ENCODE data around the gene VSIG10.
"Not testable (repeated sequence)": the region's sequence is repeated elsewhere in the genome, so short reads cannot be mapped to it uniquely, and the experiment has no call there.

The VSIG10 gene

GRCh38 chr12:118101051-118101450 is 2.8 kb downstream of the VSIG10 start:
- no peak for TF ChIP-seq JUND (IDR thresholded peaks at IDR 0.05; ENCODE audit: low read depth)
- DNase-seq (ENCODE audit: low read depth in 1 of 2, low spot score in 1 of 2), result no peak
- in situ Hi-C loops (cut with HindIII; ENCODE audit: low pct_unique_long_range_greater_than_20kb, low sequenced_read_pairs), result no loop called here

GRCh38 chr12:118098911-118099671 is 4.7 kb downstream of the VSIG10 start:
- in situ Hi-C loops (cut with HindIII; ENCODE audit: low pct_unique_long_range_greater_than_20kb, low sequenced_read_pairs), result no loop called here
- DNase-seq (ENCODE audit: low read depth in 1 of 2, low spot score in 1 of 2), result no peak
- no peak for TF ChIP-seq JUND (IDR thresholded peaks at IDR 0.05; ENCODE audit: low read depth)

- no peak for DNase-seq (ENCODE audit: low read depth in 1 of 2, low spot score in 1 of 2)
- in situ Hi-C loops (cut with HindIII; ENCODE audit: low pct_unique_long_range_greater_than_20kb, low sequenced_read_pairs), result no loop called here
- TF ChIP-seq JUND (IDR thresholded peaks at IDR 0.05; ENCODE audit: low read depth), result no peak
These were observed 5.4 kb downstream of the VSIG10 start for GRCh38 chr12:118098401-118098800.

GRCh38 chr12:118094039-118094438 is 9.8 kb downstream of the VSIG10 start:
- DNase-seq (ENCODE audit: low read depth in 1 of 2, low spot score in 1 of 2), result no peak
- in situ Hi-C loops (cut with HindIII; ENCODE audit: low pct_unique_long_range_greater_than_20kb, low sequenced_read_pairs), result no loop called here

GRCh38 chr12:118089782-118090181 is 14.0 kb downstream of the VSIG10 start:
- DNase-seq (ENCODE audit: low read depth in 1 of 2, low spot score in 1 of 2), result no peak
- no peak for TF ChIP-seq JUND (IDR thresholded peaks at IDR 0.05; ENCODE audit: low read depth)
- in situ Hi-C loops (cut with HindIII; ENCODE audit: low pct_unique_long_range_greater_than_20kb, low sequenced_read_pairs), result no loop called here

More at GRCh38 chr12:118094039-118094438, 9.8 kb downstream of the VSIG10 start:
- no peak for TF ChIP-seq JUND (IDR thresholded peaks at IDR 0.05; ENCODE audit: low read depth)

- no peak for TF ChIP-seq JUND (IDR thresholded peaks at IDR 0.05; ENCODE audit: low read depth)
- in situ Hi-C loops (cut with HindIII; ENCODE audit: low pct_unique_long_range_greater_than_20kb, low sequenced_read_pairs), result no loop called here
- no peak for DNase-seq (ENCODE audit: low read depth in 1 of 2, low spot score in 1 of 2)
These were observed 21.6 kb downstream of the VSIG10 start for GRCh38 chr12:118082161-118082560.

GRCh38 chr12:118081521-118081920 is 22.3 kb downstream of the VSIG10 start:
- in situ Hi-C loops (cut with HindIII; ENCODE audit: low pct_unique_long_range_greater_than_20kb, low sequenced_read_pairs), result not testable (repeated sequence)

GRCh38 chr12:118073768-118074167 is 30.0 kb downstream of the VSIG10 start:
- TF ChIP-seq JUND (IDR thresholded peaks at IDR 0.05; ENCODE audit: low read depth), result no peak
- DNase-seq (ENCODE audit: low read depth in 1 of 2, low spot score in 1 of 2), result no peak
- in situ Hi-C loops (cut with HindIII; ENCODE audit: low pct_unique_long_range_greater_than_20kb, low sequenced_read_pairs), result no loop called here

More at GRCh38 chr12:118081521-118081920, 22.3 kb downstream of the VSIG10 start:
- DNase-seq (ENCODE audit: low read depth in 1 of 2, low spot score in 1 of 2), result not testable (repeated sequence)

- DNase-seq (ENCODE audit: low read depth in 1 of 2, low spot score in 1 of 2), result no peak
- in situ Hi-C loops (cut with HindIII; ENCODE audit: low pct_unique_long_range_greater_than_20kb, low sequenced_read_pairs), result no loop called here
- TF ChIP-seq JUND (IDR thresholded peaks at IDR 0.05; ENCODE audit: low read depth), result no peak
These were observed 33.2 kb downstream of the VSIG10 start for GRCh38 chr12:118070650-118071049.

- TF ChIP-seq JUND (IDR thresholded peaks at IDR 0.05; ENCODE audit: low read depth), result no peak
- in situ Hi-C loops (cut with HindIII; ENCODE audit: low pct_unique_long_range_greater_than_20kb, low sequenced_read_pairs), result no loop called here
- no peak for DNase-seq (ENCODE audit: low read depth in 1 of 2, low spot score in 1 of 2)
These were observed 35.4 kb downstream of the VSIG10 start for GRCh38 chr12:118068445-118068844.

GRCh38 chr12:118065380-118065779 is 38.4 kb downstream of the VSIG10 start:
- no peak for DNase-seq (ENCODE audit: low read depth in 1 of 2, low spot score in 1 of 2)
- in situ Hi-C loops (cut with HindIII; ENCODE audit: low pct_unique_long_range_greater_than_20kb, low sequenced_read_pairs), result no loop called here
- no peak for TF ChIP-seq JUND (IDR thresholded peaks at IDR 0.05; ENCODE audit: low read depth)

GRCh38 chr12:118064608-118065007 is 39.2 kb downstream of the VSIG10 start:
- in situ Hi-C loops (cut with HindIII; ENCODE audit: low pct_unique_long_range_greater_than_20kb, low sequenced_read_pairs), result no loop called here
- TF ChIP-seq JUND (IDR thresholded peaks at IDR 0.05; ENCODE audit: low read depth), result no peak
- no peak for DNase-seq (ENCODE audit: low read depth in 1 of 2, low spot score in 1 of 2)

- no peak for DNase-seq (ENCODE audit: low read depth in 1 of 2, low spot score in 1 of 2)
- no peak for TF ChIP-seq JUND (IDR thresholded peaks at IDR 0.05; ENCODE audit: low read depth)
- in situ Hi-C loops (cut with HindIII; ENCODE audit: low pct_unique_long_range_greater_than_20kb, low sequenced_read_pairs), result no loop called here
These were observed 40.0 kb downstream of the VSIG10 start for GRCh38 chr12:118063576-118064391.
